Glomerular endothelial cell (primary cell): ENCODE data around the gene NIT1. TPM values are rescaled to one million over a fixed set of nuclear protein-coding genes. Genes with fewer than 3 reads are reported as not detected.

Experiments
- total RNA-seq: library from RNA; depleted of rRNA; stranded (reverse); fragments of >200 nt; gene quantifications from 2 replicates; pipeline ENCODE4 v1.2.3, GENCODE V29; 2015

Gene NIT1
- total RNA-seq, 1 donor from 2014 or later: 16.4 TPM

Other genes starting within 250 kb of the NIT1 start
- gene ITLN1, start 232.9 kb upstream of the NIT1 start, total RNA-seq: not detected in 2 replicates
- not detected in 2 replicates for gene ITLN2, start 163.3 kb upstream of the NIT1 start, total RNA-seq
- gene F11R, start 97.0 kb upstream of the NIT1 start, total RNA-seq: 133 and 134 TPM in 2 replicates
- 0.82 and 7.1 TPM in 2 replicates for gene TSTD1, start 79.1 kb upstream of the NIT1 start, total RNA-seq
- gene USF1, start 72.1 kb upstream of the NIT1 start, total RNA-seq: 56.8 and 68.4 TPM in 2 replicates
- not detected in 2 replicates for gene ARHGAP30, start 48.2 kb upstream of the NIT1 start, total RNA-seq
- gene NECTIN4, start 28.5 kb upstream of the NIT1 start, total RNA-seq: 0.76 TPM in 1 of 2 replicates, not detected in the other
- 5.3 and 7.2 TPM in 2 replicates for gene KLHDC9, start 19.7 kb upstream of the NIT1 start, total RNA-seq
- 63.0 and 78.2 TPM in 2 replicates for gene PFDN2, start 68 bp upstream of the NIT1 start, total RNA-seq
- gene DEDD, start 14.6 kb downstream of the NIT1 start, total RNA-seq: 35.5 and 43.8 TPM in 2 replicates
- 58.5 and 107 TPM in 2 replicates for gene UFC1, start 35.9 kb downstream of the NIT1 start, total RNA-seq
- gene USP21, start 41.4 kb downstream of the NIT1 start, total RNA-seq: 9.8 and 13.1 TPM in 2 replicates
- 17.2 and 23.5 TPM in 2 replicates for gene PPOX, start 48.3 kb downstream of the NIT1 start, total RNA-seq
- 38.4 and 43.5 TPM in 2 replicates for gene B4GALT3, start 59.4 kb downstream of the NIT1 start, total RNA-seq
- 16.6 and 23.8 TPM in 2 replicates for gene ADAMTS4, start 80.9 kb downstream of the NIT1 start, total RNA-seq
- 113 and 141 TPM in 2 replicates for gene NDUFS2, start 84.3 kb downstream of the NIT1 start, total RNA-seq
- 1.7 TPM in 1 of 2 replicates, not detected in the other for gene FCER1G, start 97.2 kb downstream of the NIT1 start, total RNA-seq
- not detected in 2 replicates for gene APOA2, start 105.5 kb downstream of the NIT1 start, total RNA-seq
- gene TOMM40L, start 108.0 kb downstream of the NIT1 start, total RNA-seq: 9.7 and 15.0 TPM in 2 replicates
- gene NR1I3, start 120.1 kb downstream of the NIT1 start, total RNA-seq: not detected in 2 replicates
- not detected in 2 replicates for gene PCP4L1, start 140.6 kb downstream of the NIT1 start, total RNA-seq
- gene MPZ, start 191.9 kb downstream of the NIT1 start, total RNA-seq: 3.4 and 4.7 TPM in 2 replicates
- 69.4 and 92.9 TPM in 2 replicates for gene SDHC, start 196.3 kb downstream of the NIT1 start, total RNA-seq
- gene CFAP126, start 249.8 kb downstream of the NIT1 start, total RNA-seq: not detected in 2 replicates